SH-SY5Y (cell line): ENCODE measurements around the gene RFNG.

Experiments
- GATA2 ChIP-seq: IDR thresholded peaks from 2 replicates; pipeline ENCODE4 v1.6.1; 2011; ENCODE audit warnings: mild to moderate bottlenecking, low read depth, low read length
- GATA3 ChIP-seq: IDR thresholded peaks from 2 replicates; pipeline ENCODE4 v1.6.1; 2011; ENCODE audit warnings: low read depth, mild to moderate bottlenecking, low read length, moderate library complexity

DNA sequence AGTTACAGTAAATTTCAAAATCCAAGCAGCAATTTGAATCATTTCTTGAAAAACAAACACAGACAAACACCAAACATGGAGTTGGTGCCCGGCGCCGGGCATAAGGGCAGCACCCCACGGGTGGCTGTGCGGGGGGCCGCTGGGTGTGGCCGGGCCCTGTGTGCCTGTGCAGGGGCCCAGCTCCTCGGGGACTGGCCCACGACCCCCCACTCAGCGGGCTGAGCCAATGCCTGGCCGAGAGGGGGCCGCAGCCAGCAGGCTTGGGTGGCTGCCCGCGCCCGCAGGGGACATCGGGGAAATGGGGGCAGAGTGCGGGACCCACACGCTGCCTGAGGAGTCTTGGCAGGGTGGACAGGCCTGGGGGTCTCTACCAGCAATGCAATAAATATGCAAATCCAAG, 26.8 kb upstream of the RFNG start:
- TF ChIP-seq GATA2 (no peak), GATA3 (no peak)
